HepG2 (cell line): ENCODE data around the gene ATP6V0E1. TPM values are rescaled to one million over a fixed set of nuclear protein-coding genes. Genes with fewer than 3 reads are reported as not detected.

Source experiments
- ATAC-seq: fragments of 200-7000 bp; cut with Tn5 transposase; 3 replicates; pipeline ENCODE4 v1.9.1; 2020; ENCODE audit warnings: mild to moderate bottlenecking, moderate library complexity
- BruUV-seq: library from RNA; stranded (reverse); fragments of 400-500 nt; replicated peaks from 2 replicates; lab custom pipeline; 2021; lab: Mats Ljungman, UMichigan
- CTCF ChIA-PET: fragments of 300-600 bp; formaldehyde crosslinking; extraction: SDS; loops from one replicate; lab custom pipeline; 2021; ENCODE audit warnings: low total read pairs, inconsistent platforms, low intra/inter-chr PET ratio; lab: Yijun Ruan, JAX
- POLR2A ChIA-PET: fragments of 350-600 bp; sonication (Branson Sonifier 250); formaldehyde crosslinking; loops from one replicate; lab custom pipeline; 2020; ENCODE audit warnings: antibody characterized with exemption, inconsistent platforms; lab: Yijun Ruan, JAX
- DNase-seq: peaks from one replicate; pipeline ENCODE4 v3.0.0-alpha.2; 2015; ENCODE audit warnings: low spot score
- FAIRE-seq: peaks from 3 replicates; lab custom pipeline; 2011; peaks lifted over from hg19 to GRCh38; lab: Jason Lieb, UNC
- H2AFZ ChIP-seq: one replicate; pipeline ENCODE4 v1.6.1; 2011; ENCODE audit warnings: low read length, inconsistent platforms
- H3K27ac ChIP-seq: fragments of 300-600 bp; 3 replicates; pipeline ENCODE4 v1.8.0; 2011; ENCODE audit warnings: mixed run types, mild to moderate bottlenecking, mixed read lengths, low read length, inconsistent platforms; ENCODE audit not compliant: insufficient read depth; ENCODE audit errors: extremely low read length
- H3K27me3 ChIP-seq, 2 experiments: fragments of 200-600 bp in 1 of 2; 2 replicates in 1 of 2; 3 replicates in 1 of 2; pipeline versions ENCODE4 v1.6.0 to v1.8.0; 2011; ENCODE audit warnings: low read length in 2 of 2, mild to moderate bottlenecking in 2 of 2, moderate library complexity in 2 of 2, inconsistent platforms in 1 of 2; ENCODE audit not compliant: insufficient read depth in 2 of 2, control insufficient read depth in 1 of 2
- H3K36me3 ChIP-seq, 2 experiments: fragments of 200-600 bp in 1 of 2; replicated peaks in 1 of 2; 2 replicates in 1 of 2; 3 replicates in 1 of 2; pipeline versions ENCODE4 v1.5.1 to v1.8.0; 2011; ENCODE audit warnings: low read length in 2 of 2, inconsistent platforms in 1 of 2; ENCODE audit not compliant: insufficient read depth in 2 of 2, control insufficient read depth in 1 of 2
- H3K4me1 ChIP-seq: 2 replicates; pipeline ENCODE4 v1.5.1; 2012; ENCODE audit warnings: low read length, inconsistent platforms; ENCODE audit not compliant: insufficient read depth
- H3K4me2 ChIP-seq: 2 replicates; pipeline ENCODE4 v1.6.0; 2011; ENCODE audit warnings: low read depth, low read length, inconsistent platforms
- H3K4me3 ChIP-seq, 3 experiments: fragments of 200-600 bp in 1 of 3; sonication (generic), shearing (Covaris generic) in 1 of 3; replicated peaks in 1 of 3; 2 replicates each; pipeline ENCODE4 v1.5.1; 2011 to 2016; ENCODE audit warnings: low read length in 3 of 3, inconsistent platforms in 2 of 3, low read depth in 2 of 3, mild to moderate bottlenecking in 2 of 3, control low read depth in 1 of 3, mixed read lengths in 1 of 3; ENCODE audit not compliant: insufficient read depth in 1 of 3
- H3K79me2 ChIP-seq: one replicate; pipeline ENCODE4 v1.6.1; 2011; ENCODE audit warnings: low read length, inconsistent platforms; ENCODE audit not compliant: insufficient read depth
- H3K9ac ChIP-seq: 2 replicates; pipeline ENCODE4 v1.6.0; 2011; ENCODE audit warnings: mild to moderate bottlenecking, low read depth, low read length, inconsistent platforms; ENCODE audit not compliant: insufficient read depth
- H3K9me3 ChIP-seq: 2 replicates; pipeline ENCODE4 v1.5.1; 2012; ENCODE audit warnings: mild to moderate bottlenecking, low read length
- H4K20me1 ChIP-seq: 2 replicates; pipeline ENCODE4 v1.6.0; 2011; ENCODE audit warnings: inconsistent platforms, mild to moderate bottlenecking, low read length, moderate library complexity; ENCODE audit not compliant: insufficient read depth
- ATF7 ChIP-seq, 2 experiments: fragments of 450-650 bp in 1 of 2; sonication (generic) in 1 of 2; formaldehyde crosslinking in 1 of 2; IDR thresholded peaks; 2 replicates each; pipeline versions ENCODE4 v1.4.0 to v1.6.1; 2016 to 2020; ENCODE audit warnings: antibody characterized with exemption in 1 of 2, mild to moderate bottlenecking in 1 of 2, missing genetic modification reagents in 1 of 2
- KDM2A ChIP-seq: sonication (generic); formaldehyde crosslinking; IDR thresholded peaks from 2 replicates; pipeline ENCODE4 v1.4.0; 2020; ENCODE audit warnings: low read depth, missing genetic modification reagents, borderline replicate concordance
- NR1H2 ChIP-seq: sonication (generic); formaldehyde crosslinking; IDR thresholded peaks from 2 replicates; pipeline ENCODE4 v1.8.1; 2022; ENCODE audit warnings: low read depth, missing genetic modification reagents, borderline replicate concordance
- RFXAP ChIP-seq: sonication (generic); formaldehyde crosslinking; IDR thresholded peaks from 2 replicates; pipeline ENCODE4 v1.4.0; 2020; ENCODE audit warnings: missing genetic modification reagents, borderline replicate concordance
- SMAD3 ChIP-seq: sonication (generic); formaldehyde crosslinking; IDR thresholded peaks from 2 replicates; pipeline ENCODE4 v1.4.0; 2020; ENCODE audit warnings: missing genetic modification reagents
- SRSF1 ChIP-seq: fragments of 200-400 bp; formaldehyde crosslinking; optimal IDR thresholded peaks from 2 replicates; pipeline ENCODE3; 2017; ENCODE audit warnings: mild to moderate bottlenecking, low read depth, low read length, moderate library complexity
- SUZ12 ChIP-seq: fragments of 150-350 bp; IDR thresholded peaks from 2 replicates; pipeline ENCODE4 v1.6.1; 2014; ENCODE audit warnings: low read depth, low read length
- YEATS2 ChIP-seq: sonication (generic); formaldehyde crosslinking; IDR thresholded peaks from 2 replicates; pipeline ENCODE4 v1.4.0; 2020; ENCODE audit warnings: missing genetic modification reagents, borderline replicate concordance
- ZKSCAN1 ChIP-seq: fragments of 150-350 bp; IDR thresholded peaks from 2 replicates; pipeline ENCODE4 v1.6.1; 2014; ENCODE audit warnings: low read length
- ZNF280D ChIP-seq: sonication (generic); formaldehyde crosslinking; IDR thresholded peaks from 2 replicates; pipeline ENCODE4 v1.5.1; 2020; ENCODE audit warnings: mild to moderate bottlenecking, missing genetic modification reagents
- ZNF556 ChIP-seq: sonication (generic); formaldehyde crosslinking; IDR thresholded peaks from 2 replicates; pipeline ENCODE4 v1.4.0; 2020; ENCODE audit warnings: mild to moderate bottlenecking, missing genetic modification reagents, borderline replicate concordance
- ZNF7 ChIP-seq: IDR thresholded peaks from 2 replicates; pipeline ENCODE4 v1.6.1; 2016; ENCODE audit warnings: missing biosample characterization, missing genetic modification reagents
- WGBS: methylation state at CpG from one replicate; pipeline ENCODE4 v1.1.6; 2017; ENCODE audit warnings: low lambda C conversion rate; 5-methylcytosine and 5-hydroxymethylcytosine counted together
- in situ Hi-C: cut with HindIII; loops from 2 replicates; pipeline ENCODE4 v1.10.0; 2017; ENCODE audit warnings: low pct_unique_long_range_greater_than_20kb; ENCODE audit not compliant: extremely low pct_ligation_motif_present
- intact Hi-C: fragments of 100-400 bp; cut with micrococcal nuclease; formaldehyde crosslinking; loops from one replicate; pipeline ENCODE4 v1.10.0; 2022; ENCODE audit not compliant: unreplicated experiment
- polyA plus RNA-seq, 8 experiments: library from polyadenylated mRNA; depleted of rRNA in 3 of 8; stranded (reverse) in 7 of 8; unstranded in 1 of 8; fragments of >200 nt; fragmentation: Illumina TruSeq in 4 of 8; extraction: Trizol in 4 of 8; gene quantifications; 2 replicates each; pipeline versions ENCODE4 v1.2.1 to v1.2.3, GENCODE V29; 2011 to 2016; ENCODE audit warnings: low read depth in 4 of 8, missing spikeins in 1 of 8, mixed read lengths in 1 of 8; ENCODE audit not compliant: insufficient read depth in 1 of 8
- total RNA-seq, 5 experiments: library from RNA; depleted of rRNA; stranded (reverse); fragments of >200 nt; fragmentation: Illumina TruSeq; extraction: Trizol; gene quantifications; 2 replicates each; pipeline ENCODE4 v1.2.3, GENCODE V29; 2016; ENCODE audit warnings: low read depth in 1 of 5
- TF ChIP-seq, protein P1 (sequence below): sonication (generic); formaldehyde crosslinking; IDR thresholded peaks from 2 replicates; pipeline ENCODE4 v1.8.0; 2022; ENCODE audit warnings: missing genetic modification reagents, mild to moderate bottlenecking, moderate library complexity, borderline replicate concordance

ATP6V0E1 gene
- total and polyA plus RNA-seq, 2 of the 13 experiments (the other 11 are each of a cell fraction or from before 2014, with no cell fraction given), result 143 to 215 TPM

GRCh38 chr5:172944741-172945140, 38.8 kb upstream of the ATP6V0E1 start:
- H3K9me3 ChIP-seq, result no peaks in the 10 kb centered on the region
- H3K9ac ChIP-seq, result no peak overlapping the region
- no peaks in the 10 kb centered on the region for H3K79me2 ChIP-seq
- no peak overlapping the region for H2AFZ ChIP-seq
- H3K27me3 ChIP-seq, result no peaks in the 10 kb centered on the region
- in situ Hi-C loops, result no loop called here
- 98% methylated on average over 6 of the region's 6 CpGs for WGBS
- ATAC-seq, result no peak
- no peak for TF ChIP-seq ZKSCAN1
- TF ChIP-seq ZNF556 (CRISPR knock-in tag), result no peak
- TF ChIP-seq SRSF1, result no peak
- no peak for TF ChIP-seq NR1H2 (CRISPR knock-in tag)
- TF ChIP-seq ATF7 (IDR thresholded peaks at IDR 0.05), result no peak
- no peak for TF ChIP-seq ATF7 (CRISPR knock-in tag; IDR thresholded peaks at IDR 0.05)
- TF ChIP-seq ZNF280D (CRISPR knock-in tag), result no peak
- no peak for TF ChIP-seq SMAD3 (CRISPR knock-in tag)
- no peak for TF ChIP-seq KDM2A (CRISPR knock-in tag)
- no peak for TF ChIP-seq YEATS2 (CRISPR knock-in tag)
- TF ChIP-seq, protein P1, sequence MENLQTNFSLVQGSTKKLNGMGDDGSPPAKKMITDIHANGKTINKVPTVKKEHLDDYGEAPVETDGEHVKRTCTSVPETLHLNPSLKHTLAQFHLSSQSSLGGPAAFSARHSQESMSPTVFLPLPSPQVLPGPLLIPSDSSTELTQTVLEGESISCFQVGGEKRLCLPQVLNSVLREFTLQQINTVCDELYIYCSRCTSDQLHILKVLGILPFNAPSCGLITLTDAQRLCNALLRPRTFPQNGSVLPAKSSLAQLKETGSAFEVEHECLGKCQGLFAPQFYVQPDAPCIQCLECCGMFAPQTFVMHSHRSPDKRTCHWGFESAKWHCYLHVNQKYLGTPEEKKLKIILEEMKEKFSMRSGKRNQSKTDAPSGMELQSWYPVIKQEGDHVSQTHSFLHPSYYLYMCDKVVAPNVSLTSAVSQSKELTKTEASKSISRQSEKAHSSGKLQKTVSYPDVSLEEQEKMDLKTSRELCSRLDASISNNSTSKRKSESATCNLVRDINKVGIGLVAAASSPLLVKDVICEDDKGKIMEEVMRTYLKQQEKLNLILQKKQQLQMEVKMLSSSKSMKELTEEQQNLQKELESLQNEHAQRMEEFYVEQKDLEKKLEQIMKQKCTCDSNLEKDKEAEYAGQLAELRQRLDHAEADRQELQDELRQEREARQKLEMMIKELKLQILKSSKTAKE (CRISPR knock-in tag), result no peak
- TF ChIP-seq SUZ12, result no peak
- no peak for TF ChIP-seq ZNF7
- no peak for TF ChIP-seq RFXAP (CRISPR knock-in tag)
- H3K4me2 ChIP-seq, result no peak overlapping the region
- H3K4me1 ChIP-seq, result no peaks in the 10 kb centered on the region
- CTCF ChIA-PET, result no interaction called here
- POLR2A ChIA-PET, result no interaction called here
- H4K20me1 ChIP-seq, result no peaks in the 10 kb centered on the region
- no peak for FAIRE-seq
- no peak overlapping the region for H3K27ac ChIP-seq
- intact Hi-C loops, result no loop called here
- no peak for DNase-seq
- H3K4me3 ChIP-seq, result no peak overlapping the region
- BruUV-seq, result no TSS peak
- peaks cover 19 to 61% of the 10 kb centered on the region in 2 experiments for H3K36me3 ChIP-seq
